Measurements from ENCODE around the gene CCDC112.

Gene CCDC112, protein sequence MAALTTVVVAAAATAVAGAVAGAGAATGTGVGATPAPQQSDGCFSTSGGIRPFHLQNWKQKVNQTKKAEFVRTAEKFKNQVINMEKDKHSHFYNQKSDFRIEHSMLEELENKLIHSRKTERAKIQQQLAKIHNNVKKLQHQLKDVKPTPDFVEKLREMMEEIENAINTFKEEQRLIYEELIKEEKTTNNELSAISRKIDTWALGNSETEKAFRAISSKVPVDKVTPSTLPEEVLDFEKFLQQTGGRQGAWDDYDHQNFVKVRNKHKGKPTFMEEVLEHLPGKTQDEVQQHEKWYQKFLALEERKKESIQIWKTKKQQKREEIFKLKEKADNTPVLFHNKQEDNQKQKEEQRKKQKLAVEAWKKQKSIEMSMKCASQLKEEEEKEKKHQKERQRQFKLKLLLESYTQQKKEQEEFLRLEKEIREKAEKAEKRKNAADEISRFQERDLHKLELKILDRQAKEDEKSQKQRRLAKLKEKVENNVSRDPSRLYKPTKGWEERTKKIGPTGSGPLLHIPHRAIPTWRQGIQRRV

GRCh38 chr5:115296124-115297022, at the start of gene CCDC112:
Gene CCDC112 (minus strand): TSS chr5:115296654. CDS start chr5:115296543, 111 bp downstream.
- peak; percentile 99 for DNase-seq (ENCODE audit: low spot score)
- CTCF ChIA-PET, result interaction anchor here (0.6 to 0.9 kb wide), 2 partner anchors 278 to 1684 kb away, joined by 3 read pairs; no protein-coding TSS in a partner anchor
- TF ChIP-seq, protein P1, sequence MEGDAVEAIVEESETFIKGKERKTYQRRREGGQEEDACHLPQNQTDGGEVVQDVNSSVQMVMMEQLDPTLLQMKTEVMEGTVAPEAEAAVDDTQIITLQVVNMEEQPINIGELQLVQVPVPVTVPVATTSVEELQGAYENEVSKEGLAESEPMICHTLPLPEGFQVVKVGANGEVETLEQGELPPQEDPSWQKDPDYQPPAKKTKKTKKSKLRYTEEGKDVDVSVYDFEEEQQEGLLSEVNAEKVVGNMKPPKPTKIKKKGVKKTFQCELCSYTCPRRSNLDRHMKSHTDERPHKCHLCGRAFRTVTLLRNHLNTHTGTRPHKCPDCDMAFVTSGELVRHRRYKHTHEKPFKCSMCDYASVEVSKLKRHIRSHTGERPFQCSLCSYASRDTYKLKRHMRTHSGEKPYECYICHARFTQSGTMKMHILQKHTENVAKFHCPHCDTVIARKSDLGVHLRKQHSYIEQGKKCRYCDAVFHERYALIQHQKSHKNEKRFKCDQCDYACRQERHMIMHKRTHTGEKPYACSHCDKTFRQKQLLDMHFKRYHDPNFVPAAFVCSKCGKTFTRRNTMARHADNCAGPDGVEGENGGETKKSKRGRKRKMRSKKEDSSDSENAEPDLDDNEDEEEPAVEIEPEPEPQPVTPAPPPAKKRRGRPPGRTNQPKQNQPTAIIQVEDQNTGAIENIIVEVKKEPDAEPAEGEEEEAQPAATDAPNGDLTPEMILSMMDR (conservative IDR thresholded peaks at IDR 0.05; ENCODE audit: low read depth), result no peak
- POLR2A ChIA-PET (ENCODE audit: low non-redundant PET), result interaction anchor here (0.6 kb wide), 1 partner anchor 52 kb away, joined by 4 read pairs; no protein-coding TSS in a partner anchor
- peak within 1 kb of the TSS; percentile 63 for H3K27ac ChIP-seq

DNA sequence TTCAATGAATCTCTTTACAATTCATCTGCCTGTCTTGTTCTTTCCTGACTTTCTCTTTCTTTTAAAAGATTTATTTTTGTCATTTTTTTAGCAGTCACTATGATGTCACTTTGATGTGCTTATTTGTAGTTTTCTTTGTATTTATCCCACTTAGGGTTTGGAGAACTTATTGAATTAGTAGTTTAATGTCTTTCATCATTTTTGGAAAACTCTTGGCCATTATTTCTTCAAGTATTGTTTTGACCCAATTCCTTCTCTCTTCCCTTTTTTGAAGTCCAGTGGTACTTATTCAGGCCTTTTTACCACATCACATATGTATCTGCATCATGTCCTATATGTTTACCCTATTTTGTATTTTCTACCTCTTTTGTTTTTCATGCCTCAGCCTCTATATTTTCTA, 48.9 kb upstream of the CCDC112 start:
- no peak for DNase-seq (ENCODE audit: low spot score)
- no peak overlapping the region for H3K27ac ChIP-seq
- TF ChIP-seq, protein P1 (conservative IDR thresholded peaks at IDR 0.05; ENCODE audit: low read depth), result no peak
- POLR2A ChIA-PET (ENCODE audit: low non-redundant PET), result no interaction called here
- CTCF ChIA-PET, result no interaction called here

DNA sequence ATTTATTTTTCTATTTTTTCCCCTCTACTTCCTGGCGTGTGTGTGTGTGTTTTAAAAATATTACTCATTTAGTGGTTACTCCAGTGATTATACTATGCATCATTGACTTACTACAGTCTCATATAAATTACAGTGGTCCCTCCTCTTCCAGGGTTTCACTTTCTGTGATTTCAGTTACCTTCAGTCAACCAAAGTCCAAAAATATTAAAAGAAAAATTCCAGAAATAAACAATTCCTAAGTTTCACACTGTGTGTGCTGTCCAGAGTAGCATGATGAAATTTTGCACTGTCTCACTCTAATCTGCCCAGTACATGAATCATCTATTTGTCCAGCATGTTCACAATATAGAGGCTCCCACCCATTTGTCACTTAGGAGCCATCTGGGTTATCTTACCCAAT, 47.4 kb upstream of the CCDC112 start:
- H3K27ac ChIP-seq, result no peak overlapping the region
- TF ChIP-seq, protein P1 (conservative IDR thresholded peaks at IDR 0.05; ENCODE audit: low read depth), result no peak
- DNase-seq (ENCODE audit: low spot score), result no peak
- ChIA-PET CTCF (no interaction called here), POLR2A (ENCODE audit: low non-redundant PET) (no interaction called here)

DNA sequence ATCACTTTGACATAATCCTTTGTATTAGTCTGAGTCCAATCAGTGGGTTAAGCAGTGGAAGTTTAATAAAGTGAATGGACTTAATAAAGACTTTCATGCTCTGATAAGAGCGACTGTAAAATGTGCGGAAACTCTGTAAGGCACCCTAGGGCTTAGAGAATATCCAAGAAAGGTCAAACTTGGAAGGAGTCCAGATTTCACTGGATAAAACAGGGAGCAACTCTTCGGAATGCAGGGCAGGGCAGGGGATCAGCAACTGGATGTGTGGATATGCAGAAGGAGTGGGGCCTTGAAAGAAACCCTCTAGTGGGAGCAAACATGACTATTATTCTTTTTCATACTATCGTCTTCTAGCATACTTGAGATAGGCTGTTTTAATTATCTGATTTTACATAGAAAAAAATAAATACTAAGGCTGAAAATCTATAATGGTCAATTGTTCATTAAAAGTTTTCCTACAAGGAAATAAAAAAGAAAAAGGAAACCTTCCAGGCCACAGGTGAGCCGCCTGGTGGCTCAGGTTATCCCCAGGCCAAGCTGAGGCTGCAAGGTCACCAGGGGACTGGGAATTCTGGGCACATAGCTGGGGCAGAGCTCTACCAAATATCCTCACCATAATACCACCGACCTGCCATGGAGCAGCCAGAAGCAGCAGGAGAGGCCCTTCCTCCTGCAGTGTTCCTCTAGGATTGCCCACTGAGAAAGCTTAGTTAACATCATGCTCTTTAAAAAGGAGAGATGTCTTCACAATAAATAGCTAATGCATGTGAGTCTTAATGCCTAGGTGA, 46.3 kb upstream of the CCDC112 start:
- TF ChIP-seq, protein P1 (conservative IDR thresholded peaks at IDR 0.05; ENCODE audit: low read depth), result no peak
- ChIA-PET CTCF (interaction anchor here (0.5 to 0.8 kb wide), 4 partner anchors 18 to 995 kb away, joined by 3 to 4 read pairs (median 3); no protein-coding TSS in a partner anchor), POLR2A (ENCODE audit: low non-redundant PET) (no interaction called here)
- no peak overlapping the region for H3K27ac ChIP-seq
- DNase-seq (ENCODE audit: low spot score), result no peak

DNA sequence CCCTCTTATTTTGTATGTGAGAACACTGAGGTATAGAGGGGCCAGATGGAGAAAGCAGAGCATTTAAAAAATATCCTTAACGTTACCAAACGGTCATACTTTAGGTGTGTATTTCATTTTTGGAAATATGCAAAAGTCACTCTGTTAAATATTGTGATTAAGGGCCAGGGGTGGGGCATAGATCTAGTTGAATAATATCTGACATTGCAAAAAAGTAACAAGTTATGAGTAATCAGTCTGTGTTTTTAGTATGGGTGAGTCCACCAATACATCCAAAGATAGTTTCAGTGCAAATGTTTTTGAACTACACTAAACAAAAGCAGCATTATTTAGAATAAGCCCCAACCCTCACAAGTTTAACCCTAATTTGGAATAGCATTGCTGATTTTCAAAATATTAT, 45.3 kb upstream of the CCDC112 start:
- no peak for DNase-seq (ENCODE audit: low spot score)
- TF ChIP-seq, protein P1 (conservative IDR thresholded peaks at IDR 0.05; ENCODE audit: low read depth), result no peak
- POLR2A ChIA-PET (ENCODE audit: low non-redundant PET), result no interaction called here
- no peak overlapping the region for H3K27ac ChIP-seq
- CTCF ChIA-PET, result no interaction called here

Data from RWPE1 (cell line).